GM12878 (cell line): ENCODE data around the gene NFKBIE. TPM values are rescaled to one million over a fixed set of nuclear protein-coding genes. Genes with fewer than 3 reads are reported as not detected.
A peak's percentile ranks its signal among the peaks of the same experiment; 100 is the strongest.

ENCODE experiments used
- ATAC-seq: fragments of 200-7000 bp; cut with Tn5 transposase; 3 replicates; pipeline ENCODE4 v1.9.1; 2020; ENCODE audit warnings: mild to moderate bottlenecking, moderate library complexity
- BruUV-seq: library from RNA; stranded (reverse); fragments of 400-500 nt; replicated peaks from 2 replicates; lab custom pipeline; 2021; lab: Mats Ljungman, UMichigan
- CTCF ChIA-PET: fragments of 300-600 bp; sonication (Branson Sonifier 250); formaldehyde crosslinking; extraction: SDS; loops from one replicate; lab custom pipeline; 2021; ENCODE audit warnings: inconsistent platforms; lab: Yijun Ruan, JAX
- POLR2A ChIA-PET: fragments of 350-600 bp; formaldehyde crosslinking; extraction: SDS; loops from one replicate; lab custom pipeline; 2021; ENCODE audit warnings: inconsistent platforms; lab: Charles Lee
- RAD21 ChIA-PET: fragments of 300-600 bp; sonication (Branson Sonifier 250); formaldehyde crosslinking; loops from one replicate; lab custom pipeline; 2023; ENCODE audit warnings: antibody characterized with exemption; ENCODE audit not compliant: unreplicated experiment; lab: Charles Lee
- SMC1A ChIA-PET: fragments of 300-600 bp; sonication (Branson Sonifier 250); formaldehyde crosslinking; loops from one replicate; lab custom pipeline; 2023; ENCODE audit not compliant: unreplicated experiment, uncharacterized antibody; lab: Charles Lee
- DNase-seq: peaks from one replicate; pipeline ENCODE4 v3.0.0-alpha.2; 2011; ENCODE audit warnings: low read depth, low spot score
- FAIRE-seq: peaks from 3 replicates; lab custom pipeline; 2011; peaks lifted over from hg19 to GRCh38; lab: Jason Lieb, UNC
- H2AFZ ChIP-seq: 2 replicates; pipeline ENCODE4 v1.6.0; 2011; ENCODE audit warnings: low read depth, low read length, control low read depth; ENCODE audit not compliant: control insufficient read depth
- H3K27ac ChIP-seq: 2 replicates; pipeline ENCODE4 v1.5.1; 2011; ENCODE audit warnings: control low read depth; ENCODE audit not compliant: control insufficient read depth, insufficient read depth
- H3K27me3 ChIP-seq, 2 experiments: replicated peaks in 1 of 2; 2 replicates each; pipeline versions ENCODE4 v1.6.0 to v1.6.1; 2011; ENCODE audit warnings: low read length in 1 of 2; ENCODE audit not compliant: control insufficient read depth in 2 of 2, insufficient read depth in 2 of 2
- H3K36me3 ChIP-seq, 2 experiments: 2 replicates each; pipeline ENCODE4 v1.5.1; 2011; ENCODE audit warnings: low read length in 1 of 2; ENCODE audit not compliant: control insufficient read depth in 2 of 2, insufficient read depth in 2 of 2
- H3K4me1 ChIP-seq: 2 replicates; pipeline ENCODE4 v1.6.1; 2011; ENCODE audit warnings: mild to moderate bottlenecking, low read length, moderate library complexity, mixed read lengths; ENCODE audit not compliant: control insufficient read depth, insufficient read depth
- H3K4me2 ChIP-seq: 2 replicates; pipeline ENCODE4 v1.6.0; 2011; ENCODE audit warnings: control low read depth; ENCODE audit not compliant: control insufficient read depth, insufficient read depth
- H3K4me3 ChIP-seq: fragments of 200-600 bp; sonication (generic); 2 replicates; pipeline ENCODE4 v1.5.1; 2016
- H3K79me2 ChIP-seq: 2 replicates; pipeline ENCODE4 v1.6.0; 2011; ENCODE audit warnings: low read length; ENCODE audit not compliant: control insufficient read depth, insufficient read depth
- H3K9ac ChIP-seq: 2 replicates; pipeline ENCODE4 v1.8.0; 2011; ENCODE audit warnings: low read length, control low read depth, mixed read lengths; ENCODE audit not compliant: control insufficient read depth, insufficient read depth
- H3K9me3 ChIP-seq: replicated peaks from 3 replicates; pipeline ENCODE4 v1.5.1; 2011; ENCODE audit warnings: mild to moderate bottlenecking, low read length; ENCODE audit not compliant: control insufficient read depth, insufficient read depth
- H4K20me1 ChIP-seq: 2 replicates; pipeline ENCODE4 v1.6.0; 2011; ENCODE audit not compliant: control insufficient read depth, insufficient read depth
- BCL11A ChIP-seq: IDR thresholded peaks from 2 replicates; pipeline ENCODE4 v1.6.1; 2011; ENCODE audit warnings: low read depth, low read length
- GATAD2B ChIP-seq: fragments of 450-650 bp; conservative IDR thresholded peaks from 2 replicates; pipeline ENCODE4 v1.6.1; 2017; ENCODE audit warnings: low read depth, mild to moderate bottlenecking, moderate library complexity
- JUND ChIP-seq: IDR thresholded peaks from 2 replicates; pipeline ENCODE4 v1.6.1; 2012; ENCODE audit warnings: low read depth, mild to moderate bottlenecking, low read length, improper control_type of control experiment, moderate library complexity
- LARP7 ChIP-seq: fragments of 450-650 bp; IDR thresholded peaks from 2 replicates; pipeline ENCODE4 v1.6.1; 2017; ENCODE audit warnings: mild to moderate bottlenecking
- MTA2 ChIP-seq: fragments of 450-650 bp; IDR thresholded peaks from 2 replicates; pipeline ENCODE4 v1.6.1; 2016; ENCODE audit warnings: low read depth, mild to moderate bottlenecking, moderate library complexity
- POLR2AphosphoS5 ChIP-seq: IDR thresholded peaks from 2 replicates; pipeline ENCODE4 v1.6.1; 2011; ENCODE audit warnings: mild to moderate bottlenecking, low read length, inconsistent platforms
- WGBS: methylation state at CpG from one replicate; pipeline ENCODE4 v1.1.6; 2016; ENCODE audit warnings: low lambda C conversion rate; ENCODE audit not compliant: insufficient replicate concordance, insufficient coverage; ENCODE audit errors: missing lambda C conversion rate; 5-methylcytosine and 5-hydroxymethylcytosine counted together
- in situ Hi-C: fragments of 300-500 bp; cut with MboI; formaldehyde crosslinking; loops from 9 replicates; pipeline ENCODE4 v1.14.3; 2018; ENCODE audit warnings: mixed read lengths
- intact Hi-C: fragments of 100-400 bp; cut with micrococcal nuclease; formaldehyde crosslinking; loops from one replicate; pipeline ENCODE4 v1.14.2; 2022; ENCODE audit not compliant: unreplicated experiment
- polyA plus RNA-seq, 11 experiments: library from polyadenylated mRNA; depleted of rRNA in 4 of 11; unstranded in 6 of 11; stranded (reverse) in 5 of 11; fragments of >200 nt; fragmentation: Nextera tagmentation in 4 of 11; fragmentation: Illumina TruSeq in 1 of 11; extraction: Ambion mirVana in 4 of 11; extraction: Trizol in 1 of 11; gene quantifications; 1 replicate in 1 of 11; 2 replicates in 10 of 11; pipeline versions ENCODE4 v1.2.1 to v1.2.3, GENCODE V29; 2011 to 2016; ENCODE audit warnings: inconsistent platforms in 2 of 11, missing spikeins in 2 of 11, low read depth in 1 of 11
- total RNA-seq, 4 experiments: library from RNA; depleted of rRNA in 3 of 4; stranded (reverse); fragments of >200 nt in 3 of 4; fragmentation: Illumina TruSeq in 1 of 4; extraction: Trizol in 1 of 4; gene quantifications; 2 replicates each; pipeline versions ENCODE4 v1.2.1 to v1.2.3, GENCODE V29; 2013 to 2021
- TF ChIP-seq, protein P1 (sequence below), 3 experiments: IDR thresholded peaks in 2 of 3; conservative IDR thresholded peaks in 1 of 3; 2 replicates each; pipeline ENCODE4 v1.5.1; 2011; ENCODE audit warnings: low read depth in 3 of 3, low read length in 3 of 3, mild to moderate bottlenecking in 3 of 3, control low read depth in 2 of 3, moderate library complexity in 2 of 3, inconsistent platforms in 1 of 3, mixed read lengths in 1 of 3; ENCODE audit not compliant: control insufficient read depth in 2 of 3, insufficient read depth in 1 of 3; ENCODE audit errors: extremely low read depth in 1 of 3

NFKBIE gene
- total and polyA plus RNA-seq, 10 of the 15 experiments (the other 5 are each of a cell fraction or from before 2014, with no cell fraction given), result 10.4 to 106 (median 38.8) TPM

DNA sequence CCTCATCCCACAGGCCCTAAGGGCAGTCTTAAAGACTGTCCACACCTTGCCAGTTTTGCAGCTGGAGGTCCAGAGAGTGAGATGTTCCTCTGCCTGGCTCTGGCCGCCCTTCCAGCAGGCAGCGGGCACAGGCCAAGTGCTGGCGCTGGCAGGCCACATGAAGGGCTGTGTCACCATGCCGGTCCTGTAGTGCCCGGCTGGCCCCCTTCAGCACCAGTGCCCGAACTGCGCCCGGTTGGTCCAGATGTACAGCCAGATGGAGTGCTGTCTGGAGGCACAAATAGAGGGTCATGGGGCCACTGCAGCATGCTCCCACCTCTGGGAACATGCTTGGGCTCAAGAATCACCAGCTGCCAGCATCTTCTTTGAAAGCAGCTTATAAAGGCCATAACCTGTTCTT is 3.8 kb downstream of the NFKBIE start:
- DNase-seq, result no peak
- H3K36me3 ChIP-seq, result peaks cover 13 to 21% of the 10 kb centered on the region in 2 experiments
- peak overlapping the region; percentile 99 for H3K27ac ChIP-seq
- no peaks in the 10 kb centered on the region for H3K27me3 ChIP-seq
- CTCF ChIA-PET, result interaction anchor here (1.2 to 2.5 kb wide), 13 partner anchors 8 to 164 kb away, joined by 3 to 24 read pairs (median 5); partner anchors contain the start of gene HSP90AB1
- POLR2A ChIA-PET, result interaction anchor here (0.6 to 10.7 kb wide), 7 partner anchors 10 to 188 kb away, joined by 4 to 131 read pairs (median 8); partner anchors contain the start of genes HSP90AB1 and SLC29A1
- BruUV-seq, result no TSS peak
- TF ChIP-seq BCL11A (no peak), LARP7 (0 out of 2 replicates have a peak, but pooled peaks have one; percentile 37), POLR2AphosphoS5 (peak; percentile 11; the same call in 1 of the 2 replicates), MTA2 (no peak), GATAD2B (peak; percentile 5; the same call in 1 of the 2 replicates), JUND (no peak)
- TF ChIP-seq, protein P1, sequence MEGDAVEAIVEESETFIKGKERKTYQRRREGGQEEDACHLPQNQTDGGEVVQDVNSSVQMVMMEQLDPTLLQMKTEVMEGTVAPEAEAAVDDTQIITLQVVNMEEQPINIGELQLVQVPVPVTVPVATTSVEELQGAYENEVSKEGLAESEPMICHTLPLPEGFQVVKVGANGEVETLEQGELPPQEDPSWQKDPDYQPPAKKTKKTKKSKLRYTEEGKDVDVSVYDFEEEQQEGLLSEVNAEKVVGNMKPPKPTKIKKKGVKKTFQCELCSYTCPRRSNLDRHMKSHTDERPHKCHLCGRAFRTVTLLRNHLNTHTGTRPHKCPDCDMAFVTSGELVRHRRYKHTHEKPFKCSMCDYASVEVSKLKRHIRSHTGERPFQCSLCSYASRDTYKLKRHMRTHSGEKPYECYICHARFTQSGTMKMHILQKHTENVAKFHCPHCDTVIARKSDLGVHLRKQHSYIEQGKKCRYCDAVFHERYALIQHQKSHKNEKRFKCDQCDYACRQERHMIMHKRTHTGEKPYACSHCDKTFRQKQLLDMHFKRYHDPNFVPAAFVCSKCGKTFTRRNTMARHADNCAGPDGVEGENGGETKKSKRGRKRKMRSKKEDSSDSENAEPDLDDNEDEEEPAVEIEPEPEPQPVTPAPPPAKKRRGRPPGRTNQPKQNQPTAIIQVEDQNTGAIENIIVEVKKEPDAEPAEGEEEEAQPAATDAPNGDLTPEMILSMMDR (IDR thresholded peaks at IDR 0.05 in 2 of 3, conservative IDR thresholded peaks at IDR 0.05 in 1 of 3; ENCODE audit: control insufficient read depth in 2 of 3, extremely low read depth in 1 of 3, insufficient read depth in 1 of 3, low read depth in 3 of 3, low read length in 3 of 3), result no peak
- TF ChIP-seq, all 136 proteins: peak for 3
- peak overlapping the region; percentile 98 for H3K4me3 ChIP-seq
- no peaks in the 10 kb centered on the region for H4K20me1 ChIP-seq
- H3K4me2 ChIP-seq, result peak overlapping the region; percentile 98
- in situ Hi-C loops (no loop called here), intact Hi-C loops (no loop called here)
- RAD21 ChIA-PET, result interaction anchor here (0.7 to 2.2 kb wide), 8 partner anchors 8 to 85 kb away, joined by 3 to 12 read pairs (median 5); partner anchors contain the start of genes HSP90AB1 and SLC29A1
- FAIRE-seq, result no peak
- H3K4me1 ChIP-seq, result peaks cover 62% of the 10 kb centered on the region
- WGBS, result 76% methylated on average over 8 of the region's 8 CpGs
- ATAC-seq, result no peak
- no peak overlapping the region for H2AFZ ChIP-seq
- H3K9me3 ChIP-seq, result no peaks in the 10 kb centered on the region
- SMC1A ChIA-PET, result interaction anchor here (1.3 to 2.2 kb wide), 4 partner anchors 14 to 166 kb away, joined by 3 to 18 read pairs (median 5); partner anchors contain the start of gene HSP90AB1
- peaks cover 82% of the 10 kb centered on the region for H3K79me2 ChIP-seq
- H3K9ac ChIP-seq, result peak overlapping the region; percentile 90
